Hepatocyte (in vitro differentiated cells): ENCODE results near the gene SHANK2.

Experiments used
- CTCF ChIP-seq: fragments of 200-600 bp; sonication (generic); IDR thresholded peaks from 2 replicates; pipeline ENCODE4 v1.5.1; 2016; ENCODE audit warnings: antibody characterized with exemption, mild to moderate bottlenecking; ENCODE audit not compliant: poor library complexity
- EZH2 ChIP-seq: fragments of 200-600 bp; sonication (generic); IDR thresholded peaks from 2 replicates; pipeline ENCODE4 v1.6.1; 2016; ENCODE audit warnings: antibody characterized with exemption, mild to moderate bottlenecking, borderline replicate concordance
- EZH2phosphoT487 ChIP-seq: fragments of 200-600 bp; sonication (generic); IDR thresholded peaks from one replicate; pipeline ENCODE4 v1.6.1; 2018; ENCODE audit warnings: antibody characterized with exemption, mild to moderate bottlenecking, low read depth, moderate library complexity; ENCODE audit not compliant: unreplicated experiment, severe bottlenecking

GRCh38 chr11:71207563-71207962, 44.8 kb downstream of the SHANK2 start:
- TF ChIP-seq CTCF (no peak), EZH2phosphoT487 (no peak), EZH2 (no peak)
